Activated naive CD8-positive, alpha-beta T cell (primary cell): ENCODE data around the gene MT2A.
A peak's percentile ranks its signal among the peaks of the same experiment; 100 is the strongest.

Source experiments
- H3K27ac Mint-ChIP-seq: one replicate; pipeline ENCODE4 v1.8.0; 2021; ENCODE audit warnings: mixed read lengths
- H3K27me3 Mint-ChIP-seq: one replicate; pipeline ENCODE4 v1.8.0; 2021; ENCODE audit warnings: mixed read lengths
- H3K36me3 Mint-ChIP-seq: one replicate; pipeline ENCODE4 v1.8.0; 2021; ENCODE audit warnings: mixed read lengths
- H3K4me1 Mint-ChIP-seq: one replicate; pipeline ENCODE4 v1.8.0; 2021; ENCODE audit warnings: low read depth, mixed read lengths
- H3K4me3 Mint-ChIP-seq: one replicate; pipeline ENCODE4 v1.8.0; 2021; ENCODE audit warnings: mild to moderate bottlenecking, mixed read lengths
- H3K9me3 Mint-ChIP-seq: one replicate; pipeline ENCODE4 v1.8.0; 2021; ENCODE audit warnings: low read depth, mixed read lengths

The MT2A gene

GRCh38 chr16:56588781-56589140, 19.6 kb upstream of the MT2A start:
- H3K27ac Mint-ChIP-seq, result no peak overlapping the region
- H3K4me3 Mint-ChIP-seq, result peak overlapping the region; percentile 90
- peaks cover 14% of the 10 kb centered on the region for H3K4me1 Mint-ChIP-seq
- H3K36me3 Mint-ChIP-seq, result no peaks in the 10 kb centered on the region
- no peaks in the 10 kb centered on the region for H3K9me3 Mint-ChIP-seq
- no peaks in the 10 kb centered on the region for H3K27me3 Mint-ChIP-seq

- Mint-ChIP-seq H3K4me1 (peaks cover 14% of the 10 kb centered on the region), H3K36me3 (no peaks in the 10 kb centered on the region), H3K27me3 (no peaks in the 10 kb centered on the region), H3K9me3 (no peaks in the 10 kb centered on the region), H3K4me3 (peak within 1 kb of the TSS; percentile 90), H3K27ac (no peak within 1 kb of the TSS)
Observed at GRCh38 chr16:56589141-56590039, 19.0 kb upstream of the MT2A start, which contains the start of gene MT3. Gene MT3, plus strand, starts transcription at chr16:56589528. Its CDS starts 63 bp downstream, at chr16:56589591.

- no peaks in the 10 kb centered on the region for H3K9me3 Mint-ChIP-seq
Observed at GRCh38 chr16:56591377-56592060, 16.9 kb upstream of the MT2A start.

GRCh38 chr16:56593573-56594291, 14.7 kb upstream of the MT2A start:
- peaks cover 16% of the 10 kb centered on the region for H3K4me1 Mint-ChIP-seq
- H3K27me3 Mint-ChIP-seq, result no peaks in the 10 kb centered on the region
- H3K9me3 Mint-ChIP-seq, result no peaks in the 10 kb centered on the region
- no peaks in the 10 kb centered on the region for H3K36me3 Mint-ChIP-seq
- H3K4me3 Mint-ChIP-seq, result no peak overlapping the region
- no peak overlapping the region for H3K27ac Mint-ChIP-seq

More at GRCh38 chr16:56591377-56592060, 16.9 kb upstream of the MT2A start:
- Mint-ChIP-seq H3K27ac (no peak overlapping the region), H3K36me3 (no peaks in the 10 kb centered on the region), H3K27me3 (no peaks in the 10 kb centered on the region), H3K4me1 (peaks cover 14% of the 10 kb centered on the region), H3K4me3 (no peak overlapping the region)

- H3K9me3 Mint-ChIP-seq, result no peaks in the 10 kb centered on the region
- H3K4me1 Mint-ChIP-seq, result peaks cover 14% of the 10 kb centered on the region
- no peaks in the 10 kb centered on the region for H3K36me3 Mint-ChIP-seq
- H3K27ac Mint-ChIP-seq, result no peak overlapping the region
- H3K27me3 Mint-ChIP-seq, result no peaks in the 10 kb centered on the region
- no peak overlapping the region for H3K4me3 Mint-ChIP-seq
Observed at GRCh38 chr16:56594292-56594619, 14.1 kb upstream of the MT2A start.

GRCh38 chr16:56600398-56600999, 7.9 kb upstream of the MT2A start:
- Mint-ChIP-seq H3K9me3 (no peaks in the 10 kb centered on the region), H3K4me1 (peaks cover 5% of the 10 kb centered on the region), H3K4me3 (no peak overlapping the region), H3K27me3 (no peaks in the 10 kb centered on the region), H3K27ac (no peak overlapping the region), H3K36me3 (no peaks in the 10 kb centered on the region)

GRCh38 chr16:56601325-56601724, 7.1 kb upstream of the MT2A start:
- H3K36me3 Mint-ChIP-seq, result no peaks in the 10 kb centered on the region
- H3K4me1 Mint-ChIP-seq, result peaks cover 13% of the 10 kb centered on the region

GRCh38 chr16:56603589-56603988, 4.8 kb upstream of the MT2A start:
- no peak overlapping the region for H3K4me3 Mint-ChIP-seq
- H3K4me1 Mint-ChIP-seq, result peaks cover 26% of the 10 kb centered on the region
- H3K27ac Mint-ChIP-seq, result no peak overlapping the region
- H3K36me3 Mint-ChIP-seq, result no peaks in the 10 kb centered on the region
- H3K9me3 Mint-ChIP-seq, result no peaks in the 10 kb centered on the region
- H3K27me3 Mint-ChIP-seq, result no peaks in the 10 kb centered on the region

More at GRCh38 chr16:56601325-56601724, 7.1 kb upstream of the MT2A start:
- H3K27me3 Mint-ChIP-seq, result no peaks in the 10 kb centered on the region
- H3K4me3 Mint-ChIP-seq, result no peak overlapping the region
- no peak overlapping the region for H3K27ac Mint-ChIP-seq
- H3K9me3 Mint-ChIP-seq, result no peaks in the 10 kb centered on the region

- Mint-ChIP-seq H3K4me1 (peaks cover 33% of the 10 kb centered on the region), H3K36me3 (no peaks in the 10 kb centered on the region), H3K27ac (peak overlapping the region; percentile 41), H3K4me3 (no peak overlapping the region), H3K9me3 (no peaks in the 10 kb centered on the region), H3K27me3 (no peaks in the 10 kb centered on the region)
Observed at GRCh38 chr16:56604966-56605365, 3.4 kb upstream of the MT2A start.

GRCh38 chr16:56605475-56605874, 2.9 kb upstream of the MT2A start:
- H3K9me3 Mint-ChIP-seq, result no peaks in the 10 kb centered on the region
- no peaks in the 10 kb centered on the region for H3K27me3 Mint-ChIP-seq
- H3K4me1 Mint-ChIP-seq, result peaks cover 37% of the 10 kb centered on the region
- no peaks in the 10 kb centered on the region for H3K36me3 Mint-ChIP-seq
- H3K4me3 Mint-ChIP-seq, result no peak overlapping the region
- no peak overlapping the region for H3K27ac Mint-ChIP-seq

- H3K4me3 Mint-ChIP-seq, result peak overlapping the region; percentile 17
- no peaks in the 10 kb centered on the region for H3K36me3 Mint-ChIP-seq
- H3K4me1 Mint-ChIP-seq, result peaks cover 43% of the 10 kb centered on the region
- no peaks in the 10 kb centered on the region for H3K27me3 Mint-ChIP-seq
- H3K9me3 Mint-ChIP-seq, result no peaks in the 10 kb centered on the region
- H3K27ac Mint-ChIP-seq, result peak overlapping the region; percentile 87
Observed at GRCh38 chr16:56606071-56606475, 2.3 kb upstream of the MT2A start.

GRCh38 chr16:56606476-56607108, 1.8 kb upstream of the MT2A start:
- no peaks in the 10 kb centered on the region for H3K9me3 Mint-ChIP-seq
- H3K36me3 Mint-ChIP-seq, result no peaks in the 10 kb centered on the region
- H3K27me3 Mint-ChIP-seq, result no peaks in the 10 kb centered on the region
- peak overlapping the region; percentile 17 for H3K4me3 Mint-ChIP-seq
- H3K4me1 Mint-ChIP-seq, result peaks cover 48% of the 10 kb centered on the region
- peak overlapping the region; percentile 87 for H3K27ac Mint-ChIP-seq

GRCh38 chr16:56607109-56607618, 1.2 kb upstream of the MT2A start:
- no peaks in the 10 kb centered on the region for H3K9me3 Mint-ChIP-seq
- H3K4me1 Mint-ChIP-seq, result peaks cover 52% of the 10 kb centered on the region
- H3K36me3 Mint-ChIP-seq, result no peaks in the 10 kb centered on the region
- peak overlapping the region; percentile 87 for H3K27ac Mint-ChIP-seq
- no peaks in the 10 kb centered on the region for H3K27me3 Mint-ChIP-seq
- H3K4me3 Mint-ChIP-seq, result peak overlapping the region; percentile 79

- Mint-ChIP-seq H3K9me3 (no peaks in the 10 kb centered on the region), H3K4me1 (peaks cover 57% of the 10 kb centered on the region), H3K36me3 (no peaks in the 10 kb centered on the region), H3K4me3 (peak overlapping the region; percentile 79), H3K27ac (peak overlapping the region; percentile 87), H3K27me3 (no peaks in the 10 kb centered on the region)
Observed at GRCh38 chr16:56607675-56608042, 725 bp upstream of the MT2A start.
